SH-SY5Y (cell line): ENCODE measurements around the gene ZHX3.

Experiments
- GATA2 ChIP-seq: IDR thresholded peaks from 2 replicates; pipeline ENCODE4 v1.6.1; 2011; ENCODE audit warnings: mild to moderate bottlenecking, low read depth, low read length
- GATA3 ChIP-seq: IDR thresholded peaks from 2 replicates; pipeline ENCODE4 v1.6.1; 2011; ENCODE audit warnings: low read depth, mild to moderate bottlenecking, low read length, moderate library complexity

Gene ZHX3

DNA sequence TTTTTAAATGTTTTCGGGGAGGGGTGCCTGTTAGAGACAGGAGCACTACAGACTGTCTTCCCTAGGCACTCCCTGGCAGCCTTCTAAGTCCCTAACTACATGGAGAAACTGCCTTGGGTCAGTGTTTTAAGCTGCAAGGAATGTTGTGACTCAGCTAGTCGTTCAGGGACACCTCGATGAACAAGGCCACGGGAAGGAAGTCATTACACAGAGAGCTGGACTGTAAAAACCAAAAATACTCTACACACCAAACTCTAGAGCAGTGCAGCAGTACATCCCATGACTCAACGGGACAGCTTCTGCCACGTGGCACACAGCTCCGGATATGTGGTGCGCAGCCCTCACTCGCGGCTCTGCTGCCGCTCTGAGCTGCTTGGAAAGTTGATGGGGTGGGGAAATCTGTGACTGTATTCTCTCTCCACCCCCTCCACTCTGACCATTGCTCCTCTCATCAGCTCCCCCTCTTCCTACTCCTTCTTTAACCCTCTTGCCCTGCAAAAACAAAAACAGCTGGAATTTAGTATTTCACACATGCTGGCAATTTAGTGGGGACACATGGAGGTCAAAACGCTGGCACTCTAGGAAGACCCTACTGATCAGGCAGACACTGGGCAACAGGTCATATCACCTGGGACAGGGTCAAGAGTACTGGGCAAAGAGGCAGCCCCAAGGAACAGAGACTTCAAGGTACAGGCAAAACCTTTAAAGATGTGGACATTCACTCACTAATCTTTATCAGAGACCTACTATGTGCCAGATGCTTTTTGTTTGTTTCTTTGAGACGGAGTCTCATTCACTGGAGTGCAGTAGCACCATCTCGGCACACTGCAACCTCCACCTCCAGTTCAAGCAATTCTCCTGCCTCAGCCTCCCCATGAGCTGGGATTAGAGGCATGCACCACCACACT lies 12.2 kb upstream of the ZHX3 start:
- TF ChIP-seq GATA3 (no peak), GATA2 (no peak)

DNA sequence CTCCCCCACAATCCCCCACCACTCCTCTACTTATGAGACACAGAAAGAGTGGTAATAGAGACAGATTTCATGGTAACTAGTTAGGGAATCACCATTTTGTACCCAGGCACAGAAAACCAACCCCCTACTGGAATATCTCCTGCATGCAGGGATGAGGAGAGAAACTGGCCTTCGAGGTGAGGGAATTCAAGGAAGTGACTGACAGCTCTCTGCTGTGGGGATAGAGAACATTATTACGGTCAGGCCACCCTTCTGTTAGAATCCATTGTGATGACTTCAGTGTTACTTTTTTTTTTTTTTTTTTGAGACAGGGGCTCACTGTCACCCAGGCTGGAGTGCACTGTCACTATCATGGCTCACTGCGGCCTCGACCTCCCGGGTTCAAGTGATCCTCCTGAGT lies 9.6 kb upstream of the ZHX3 start:
- TF ChIP-seq GATA2 (no peak), GATA3 (no peak)

DNA sequence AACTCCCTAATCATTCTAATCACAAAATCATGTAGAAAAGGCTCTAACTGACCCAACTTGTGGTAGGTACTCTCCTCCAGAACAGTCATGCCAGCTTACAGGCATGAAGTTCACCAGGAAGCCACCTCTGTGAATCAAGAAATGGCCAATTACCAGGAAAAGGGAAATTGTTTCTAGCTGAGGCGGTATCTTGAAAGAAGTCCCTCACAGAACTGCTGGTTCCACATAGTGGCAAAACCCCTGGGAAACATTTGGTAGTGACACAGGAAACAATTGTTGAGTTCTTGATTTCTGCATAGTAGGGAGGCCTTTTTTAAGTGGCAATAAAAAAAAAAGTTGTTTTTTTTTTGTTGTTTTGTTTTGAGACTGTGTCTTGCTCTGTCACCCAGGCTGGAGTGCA lies 3.4 kb upstream of the ZHX3 start:
- TF ChIP-seq GATA3 (no peak), GATA2 (no peak)

- TF ChIP-seq GATA3 (no peak), GATA2 (no peak)
Observed at GRCh38 chr20:41320441-41320840, 2.9 kb upstream of the ZHX3 start.

DNA sequence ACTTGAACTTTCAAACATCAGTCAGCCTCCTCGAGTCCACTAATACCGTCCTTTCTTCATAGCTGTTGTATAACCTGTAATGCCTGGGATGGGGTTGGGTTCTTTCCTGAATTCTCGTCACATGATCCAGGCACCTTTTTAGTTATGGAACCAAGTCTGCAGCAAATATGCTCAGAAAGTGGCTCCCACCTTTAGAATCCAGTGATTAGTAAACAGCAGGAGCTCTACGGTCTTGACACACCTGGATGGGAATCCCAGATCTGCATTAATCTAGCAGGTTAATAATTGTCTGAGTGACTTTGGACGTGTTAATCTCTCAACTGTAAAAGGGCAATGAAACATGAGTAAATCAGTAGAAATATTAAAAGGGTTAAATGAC lies 729 bp upstream of the ZHX3 start:
- TF ChIP-seq GATA3 = no peak
- TF ChIP-seq GATA2 = no peak

- TF ChIP-seq GATA3 (no peak), GATA2 (no peak)
Observed at GRCh38 chr20:41316602-41317545, 657 bp downstream of the ZHX3 start.

- no peak for TF ChIP-seq GATA2
- TF ChIP-seq GATA3 = no peak
Observed at GRCh38 chr20:41316051-41316450, 1.5 kb downstream of the ZHX3 start.

- TF ChIP-seq GATA3 = no peak
- no peak for TF ChIP-seq GATA2
Observed at GRCh38 chr20:41314386-41314785, 3.1 kb downstream of the ZHX3 start.

GRCh38 chr20:41309817-41310216 lies 7.7 kb downstream of the ZHX3 start:
- no peak for TF ChIP-seq GATA2
- no peak for TF ChIP-seq GATA3

DNA sequence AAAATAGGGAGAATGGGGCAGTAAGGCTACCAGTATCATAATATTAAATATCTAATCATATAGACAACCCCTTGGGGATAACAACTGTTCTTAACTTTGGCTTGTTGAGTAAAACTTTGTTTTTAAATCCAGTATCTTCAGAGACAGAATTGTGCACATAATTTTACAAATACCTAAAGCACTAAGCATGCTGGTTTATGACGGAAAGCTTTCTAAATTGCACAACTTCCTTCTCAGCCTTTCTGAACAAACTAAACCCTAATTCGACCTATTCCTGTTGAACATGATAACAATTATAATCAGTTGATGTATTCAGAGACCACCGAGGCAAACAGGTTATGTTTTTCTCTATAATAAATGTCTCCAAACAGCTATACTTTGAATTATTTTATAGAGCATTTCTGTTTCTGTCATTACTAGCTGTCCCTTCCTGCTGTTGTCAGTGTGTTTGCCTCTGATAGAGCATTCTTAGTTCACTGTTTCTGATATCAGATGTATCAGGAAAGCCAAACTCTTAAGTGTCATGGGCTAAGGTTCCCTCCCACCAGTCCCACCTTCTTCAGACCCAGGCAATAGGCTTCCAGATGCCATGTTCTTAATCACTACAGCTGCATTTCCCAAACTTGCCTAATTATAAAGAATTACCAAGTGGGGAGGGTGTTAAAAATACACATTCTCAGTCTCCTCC lies 8.7 kb downstream of the ZHX3 start:
- no peak for TF ChIP-seq GATA2
- TF ChIP-seq GATA3 = no peak

GRCh38 chr20:41308290-41308711 lies 9.2 kb downstream of the ZHX3 start:
- TF ChIP-seq GATA2 (no peak), GATA3 (no peak)

DNA sequence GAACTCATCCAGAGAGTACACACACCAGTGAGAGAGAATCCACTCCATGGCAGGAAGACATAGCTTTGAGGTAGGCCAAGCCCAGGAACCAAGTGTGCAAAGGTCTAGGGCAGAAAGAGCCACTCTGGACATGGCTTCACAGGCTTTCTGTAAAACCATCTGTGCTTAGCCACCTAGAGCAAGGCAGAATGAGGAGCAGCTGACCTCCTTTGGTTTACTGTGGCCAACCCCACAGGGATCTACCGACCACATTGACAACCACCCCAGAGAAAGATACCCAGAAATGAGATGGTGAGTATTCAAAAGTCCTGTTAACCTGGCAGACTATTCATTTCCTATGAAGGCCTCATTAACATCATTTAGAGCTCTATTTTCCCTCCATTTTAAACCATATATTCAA lies 10.5 kb downstream of the ZHX3 start:
- TF ChIP-seq GATA3 = no peak
- no peak for TF ChIP-seq GATA2

DNA sequence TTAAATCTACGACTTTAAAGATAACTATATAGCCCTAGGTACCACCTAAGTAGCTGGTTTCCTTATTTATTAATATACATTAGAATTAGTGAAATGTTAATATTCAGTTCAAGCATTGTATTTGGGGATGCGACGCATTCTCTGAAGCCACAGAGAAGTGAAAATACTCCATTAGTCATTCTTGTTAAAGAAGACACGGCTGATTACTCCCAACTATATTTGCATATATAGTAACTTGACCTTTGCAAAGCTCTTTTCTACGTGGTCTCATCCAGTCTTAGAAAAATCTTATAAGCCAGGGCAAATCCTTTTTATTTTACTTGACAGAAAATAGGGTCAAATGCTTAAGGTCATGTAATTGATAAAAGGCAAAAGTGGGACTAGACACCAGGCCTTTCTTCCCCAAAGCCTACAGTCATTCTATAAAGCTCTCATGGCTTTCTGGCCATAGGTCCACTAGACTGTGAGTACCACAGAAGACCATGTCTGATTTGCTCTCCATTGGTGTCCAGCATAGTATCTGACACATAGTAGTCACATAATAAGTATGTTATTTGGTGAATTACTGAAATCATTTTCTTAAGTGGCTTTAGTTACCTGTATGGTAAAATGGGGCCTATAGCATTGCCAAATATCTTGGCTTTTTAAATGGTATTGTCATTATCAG lies 11.3 kb downstream of the ZHX3 start:
- TF ChIP-seq GATA2 = no peak
- no peak for TF ChIP-seq GATA3

GRCh38 chr20:41304424-41305079 lies 13.0 kb downstream of the ZHX3 start:
- TF ChIP-seq GATA2 = no peak
- TF ChIP-seq GATA3 = no peak
